SIG-M5 (cell line): ENCODE data around the gene AK1.

Experiments
- DNase-seq: peaks from one replicate; lab custom pipeline; 2025; lab: John Stamatoyannopoulos, UW

The AK1 gene, protein sequence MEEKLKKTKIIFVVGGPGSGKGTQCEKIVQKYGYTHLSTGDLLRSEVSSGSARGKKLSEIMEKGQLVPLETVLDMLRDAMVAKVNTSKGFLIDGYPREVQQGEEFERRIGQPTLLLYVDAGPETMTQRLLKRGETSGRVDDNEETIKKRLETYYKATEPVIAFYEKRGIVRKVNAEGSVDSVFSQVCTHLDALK

DNA sequence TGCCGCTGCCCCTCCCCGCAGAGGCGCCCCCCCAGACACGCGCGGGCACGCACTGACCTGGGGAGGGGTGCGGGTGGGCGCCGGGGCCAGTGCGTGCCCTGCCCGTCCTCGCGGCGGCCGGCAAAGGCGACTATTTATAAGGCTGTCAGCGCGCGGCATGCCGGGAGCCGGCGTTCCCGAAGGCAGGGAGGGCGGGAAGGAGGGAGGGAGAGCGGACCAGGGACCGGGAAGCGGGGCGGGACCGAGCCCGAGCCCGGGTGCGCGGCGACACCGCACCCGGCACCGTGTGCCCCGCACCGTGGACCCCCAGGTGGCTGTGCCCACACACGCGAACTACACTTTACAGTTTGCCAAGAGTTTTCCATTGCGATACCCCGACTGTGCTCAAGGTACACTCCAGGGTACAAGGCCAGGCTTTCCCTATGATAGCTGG is at the start of gene AK1:
TSS of gene AK1 (minus strand) at position 110 of the 433 bp plus-strand sequence. CDS start 3,058 bp downstream, outside the sequence.
- DNase-seq: no peak

DNA sequence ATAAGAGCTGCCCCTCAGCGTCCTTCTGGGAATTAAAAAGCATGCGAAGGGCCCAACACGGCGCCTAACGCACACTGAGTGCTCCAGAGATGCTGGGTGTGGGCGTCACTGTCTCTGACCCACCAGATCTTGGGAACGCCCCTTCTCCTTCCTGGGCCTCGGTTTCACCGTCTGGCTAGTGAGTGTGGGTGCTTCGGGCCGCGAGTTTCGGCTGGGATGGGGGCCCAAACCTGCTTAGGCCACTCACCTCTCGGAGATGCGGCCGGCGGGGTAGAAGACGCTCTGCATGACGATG is 49.4 kb upstream of the AK1 start:
- DNase-seq: no peak

DNA sequence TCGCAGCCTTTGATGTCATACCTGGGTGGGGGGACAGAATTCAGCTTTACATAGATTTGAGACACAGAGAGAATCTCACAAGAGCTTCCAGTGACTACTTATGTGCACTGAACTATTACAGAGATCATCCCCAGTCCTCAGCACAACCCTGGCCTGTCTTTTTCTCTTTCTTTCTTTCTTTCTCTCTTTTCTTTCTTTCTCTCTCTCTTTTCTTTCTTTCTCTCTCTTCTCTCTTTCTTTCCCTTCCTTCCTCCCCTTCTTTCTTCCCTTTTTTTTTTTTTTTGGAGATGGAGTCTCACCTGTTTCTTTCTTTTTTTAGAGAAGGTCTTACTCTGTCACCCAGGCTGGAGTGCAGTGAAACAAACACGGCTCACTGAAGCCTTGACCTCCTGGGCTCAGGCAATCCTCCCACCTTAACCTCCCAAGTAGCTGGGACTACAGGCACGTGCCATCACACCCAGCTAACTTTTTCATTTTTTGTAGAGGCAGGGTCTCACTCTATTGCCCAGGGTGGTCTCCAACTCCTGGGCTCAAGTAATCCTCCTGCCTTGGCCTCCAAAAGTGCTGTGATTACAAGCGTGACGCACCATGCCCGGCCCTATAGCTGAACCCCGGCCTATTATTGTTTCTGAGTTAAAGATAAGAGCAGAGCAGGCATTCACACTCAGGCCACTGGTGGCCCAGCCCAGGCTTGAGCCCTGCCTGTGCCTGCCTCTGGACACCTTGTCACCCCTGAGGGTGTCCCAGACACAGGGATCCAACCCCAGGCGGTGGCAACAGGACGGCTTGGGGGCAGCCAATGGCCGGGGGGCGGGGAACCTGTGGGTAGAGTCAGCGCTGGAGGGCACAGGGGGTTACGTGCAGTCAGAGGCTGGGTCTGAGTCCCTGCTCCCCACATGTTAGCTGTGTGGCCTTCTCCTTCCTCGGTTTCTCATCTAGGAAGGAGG is 48.8 kb upstream of the AK1 start:
- no peak for DNase-seq

DNA sequence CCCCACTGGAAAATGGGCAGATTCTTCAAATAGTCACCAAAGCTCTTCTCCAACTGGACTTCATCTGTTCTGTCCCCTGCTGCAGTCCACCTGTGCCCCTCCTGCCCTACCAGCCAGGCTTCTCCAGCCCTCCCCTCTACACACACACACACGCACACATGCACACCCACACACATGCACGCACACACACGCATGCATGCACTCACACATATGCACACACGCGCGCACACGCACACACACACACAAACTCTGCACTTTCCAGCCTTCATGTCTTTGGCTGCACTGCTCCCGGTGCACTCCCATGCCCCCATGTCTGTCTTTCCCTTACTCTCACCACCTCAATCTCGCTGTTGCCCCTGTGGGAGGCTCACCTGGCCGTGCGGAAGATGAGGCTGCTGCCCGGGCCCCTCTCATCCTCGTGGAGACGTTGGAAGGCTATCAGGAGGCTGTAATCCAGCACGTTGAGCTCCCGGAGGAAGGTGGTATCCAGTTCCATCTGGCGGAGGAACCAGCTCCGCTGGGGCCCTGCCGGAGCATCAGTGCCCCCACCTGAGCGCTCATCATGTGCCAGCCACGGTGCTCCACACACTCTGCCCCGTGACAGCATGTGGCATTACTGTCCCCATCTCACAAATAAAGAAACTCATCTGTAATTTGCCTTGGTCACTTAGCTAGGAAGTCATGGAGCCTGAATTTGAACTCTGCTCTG is 47.4 kb upstream of the AK1 start:
- DNase-seq: no peak

DNA sequence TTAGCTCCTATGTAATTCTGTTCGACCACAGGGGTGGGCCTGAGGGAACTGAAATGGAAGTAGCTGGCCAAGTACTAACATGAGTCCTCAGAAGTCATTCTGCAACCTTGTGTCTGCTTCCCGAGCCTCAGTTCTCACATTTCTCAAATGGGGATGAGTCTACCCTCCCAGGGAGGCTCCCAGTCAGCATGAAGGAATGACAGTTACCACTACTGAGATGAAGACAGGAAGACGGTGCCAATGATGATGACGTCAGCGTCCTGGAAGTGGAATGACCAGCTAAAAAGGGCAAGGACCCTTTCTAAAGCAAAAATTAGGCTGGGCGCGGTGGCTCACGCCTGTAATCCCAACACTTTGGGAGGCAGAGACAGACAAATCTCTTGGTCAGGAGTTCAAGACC is 46.3 kb upstream of the AK1 start:
- DNase-seq: no peak

DNA sequence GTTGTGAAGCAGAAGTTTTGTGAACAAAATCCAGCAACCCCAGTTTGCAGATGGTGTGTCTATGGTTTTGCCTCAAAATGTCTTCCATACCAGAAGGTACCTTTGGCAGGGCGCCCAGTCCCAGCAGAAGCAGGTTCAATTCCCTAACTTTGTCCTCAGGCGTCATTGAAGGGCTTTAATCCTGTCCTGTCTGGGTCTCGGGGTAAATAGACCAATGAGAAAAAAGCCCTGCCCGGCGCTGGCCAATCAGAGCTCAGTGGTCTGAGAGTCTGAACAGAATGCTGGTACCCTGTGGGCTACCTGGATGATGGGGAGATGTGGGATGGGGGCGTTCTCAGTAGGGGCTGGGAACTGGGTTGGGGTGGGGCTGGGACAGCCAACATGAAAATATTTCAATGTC is 45.6 kb upstream of the AK1 start:
- DNase-seq: no peak

DNA sequence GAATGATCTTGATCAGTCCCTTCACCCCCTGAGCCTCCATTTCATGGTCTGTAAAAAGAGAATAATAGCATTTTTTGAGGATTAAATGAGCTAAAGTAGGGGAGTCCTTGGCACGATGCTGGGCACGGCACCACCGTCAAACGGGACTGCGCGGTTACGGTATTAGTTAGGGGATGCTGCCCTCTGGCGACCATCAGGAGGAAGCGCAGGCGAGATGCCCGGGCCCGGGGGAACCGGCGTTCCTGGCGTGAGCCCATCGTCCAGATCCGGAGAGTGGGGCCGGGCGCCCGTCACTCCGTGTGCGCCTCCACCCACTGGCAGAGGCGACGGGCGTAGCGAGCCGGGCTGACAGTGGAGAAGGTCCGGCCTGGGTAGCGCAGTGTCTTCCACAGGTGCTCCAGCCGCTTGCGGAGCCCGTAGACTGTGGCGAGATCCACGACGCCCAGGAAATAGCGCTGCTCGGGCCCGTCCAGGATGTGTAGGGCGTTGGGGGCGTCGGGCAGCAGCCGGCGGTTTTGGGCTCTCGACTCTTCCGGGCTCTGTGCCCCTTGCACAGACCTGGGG is 44.2 kb upstream of the AK1 start:
- no peak for DNase-seq

DNA sequence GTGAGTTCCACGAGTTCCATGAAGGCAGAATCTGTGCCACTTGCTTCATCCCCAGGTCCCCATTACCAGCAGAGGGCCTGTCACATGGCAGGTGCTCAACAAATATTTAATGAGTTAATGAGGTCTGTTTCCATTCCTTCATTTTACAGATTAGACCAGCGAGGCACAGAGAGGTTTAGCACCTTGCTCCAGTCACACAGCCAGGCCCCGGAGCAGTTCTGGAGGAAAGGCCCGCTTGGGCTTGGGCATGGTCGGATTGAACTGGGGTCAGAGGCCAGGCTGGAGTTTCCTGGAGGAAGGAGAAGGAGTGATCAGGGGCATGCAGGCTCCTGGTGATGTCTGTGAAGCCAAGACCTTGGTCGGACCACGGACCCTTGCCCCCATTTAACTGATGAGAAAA is 43.3 kb upstream of the AK1 start:
- no peak for DNase-seq

DNA sequence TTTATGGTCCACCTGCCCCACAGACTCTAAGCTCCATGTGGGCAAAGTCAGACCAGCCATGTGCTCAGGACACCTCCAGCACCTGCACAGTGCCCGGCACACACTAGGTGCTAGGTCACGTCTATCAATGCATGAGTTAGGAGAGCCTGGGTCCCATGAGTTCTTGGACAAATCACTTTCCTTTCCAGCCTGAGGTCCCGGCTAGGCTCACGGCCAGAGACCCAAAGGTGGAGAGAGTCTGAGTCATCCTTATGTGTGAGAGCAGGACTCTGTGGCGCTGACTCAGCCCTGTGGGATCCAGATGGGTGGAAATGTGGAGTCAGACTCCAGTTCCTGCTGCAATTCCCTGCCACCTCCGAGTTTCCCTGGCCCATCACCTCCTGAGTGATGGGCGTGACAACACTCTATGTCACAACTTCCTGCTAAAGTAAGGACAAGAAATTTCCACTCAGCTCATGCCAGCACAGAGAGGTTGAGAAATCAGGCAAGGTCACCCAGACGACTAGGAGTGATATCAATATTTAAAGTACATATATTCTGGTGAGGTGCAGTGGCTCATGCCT is 41.9 kb upstream of the AK1 start:
- DNase-seq: no peak

DNA sequence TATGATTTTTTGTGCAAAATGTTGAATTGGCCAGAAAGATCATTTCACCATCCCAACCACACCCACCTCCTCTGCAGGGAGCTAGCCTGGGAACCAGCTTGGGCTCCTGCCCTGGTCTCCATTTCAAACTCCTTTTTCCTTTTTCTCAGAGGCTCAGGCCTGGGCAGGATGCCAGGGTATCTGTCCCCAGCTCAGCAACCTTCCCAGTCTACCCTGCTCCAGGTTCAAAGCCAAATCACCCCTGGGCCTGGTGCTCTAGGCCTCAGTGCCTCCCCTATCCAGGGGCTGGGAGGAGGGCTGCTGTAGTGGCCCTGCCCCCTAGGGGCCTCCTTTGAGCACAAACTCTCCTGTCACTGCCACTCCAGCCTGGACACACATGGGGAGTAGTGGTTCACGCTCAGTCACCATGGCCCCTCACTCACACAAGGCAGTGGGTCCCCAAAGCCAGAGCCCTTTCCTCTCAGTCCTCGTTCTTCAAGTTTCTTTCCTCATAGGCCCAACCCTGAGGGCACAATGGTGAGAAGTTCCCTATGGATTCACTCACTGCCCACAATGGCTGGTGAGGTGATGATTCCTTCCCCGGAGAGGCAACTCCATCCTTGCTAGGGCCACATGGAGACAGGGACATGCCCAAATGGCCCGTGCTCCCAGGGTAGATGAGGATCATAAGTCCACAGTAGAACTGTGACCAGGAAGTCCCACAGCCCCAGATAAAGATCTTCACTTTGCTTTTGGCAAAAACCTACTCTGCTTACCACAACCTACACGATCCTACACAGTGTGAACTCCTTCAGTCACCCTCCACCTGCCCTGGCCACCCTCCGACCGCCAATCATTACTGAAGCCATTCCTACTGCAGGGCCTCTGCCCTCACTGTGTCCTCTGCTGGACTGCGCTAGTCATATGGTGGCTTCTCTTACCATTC is 41.0 kb upstream of the AK1 start:
- DNase-seq: no peak

DNA sequence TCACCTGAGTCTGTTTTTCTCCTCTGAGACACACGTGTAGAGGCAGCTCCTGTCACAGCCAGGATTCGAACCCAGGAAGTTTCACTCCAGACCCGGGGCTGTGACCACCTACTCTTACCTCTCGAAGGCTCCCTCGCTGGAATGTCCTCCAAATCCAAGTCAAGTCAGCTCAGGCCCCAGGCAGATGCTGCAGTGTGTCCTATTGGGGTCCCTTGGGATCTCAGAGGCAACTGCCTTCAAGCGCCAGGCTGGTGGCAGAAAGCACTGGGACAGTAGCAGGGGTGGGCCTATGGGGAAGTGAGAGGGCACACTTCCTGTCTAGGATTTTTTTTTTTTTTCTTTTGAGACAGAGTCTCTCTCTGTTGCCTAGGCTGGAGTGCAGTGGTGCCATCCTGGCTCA is 40.1 kb upstream of the AK1 start:
- DNase-seq: no peak

DNA sequence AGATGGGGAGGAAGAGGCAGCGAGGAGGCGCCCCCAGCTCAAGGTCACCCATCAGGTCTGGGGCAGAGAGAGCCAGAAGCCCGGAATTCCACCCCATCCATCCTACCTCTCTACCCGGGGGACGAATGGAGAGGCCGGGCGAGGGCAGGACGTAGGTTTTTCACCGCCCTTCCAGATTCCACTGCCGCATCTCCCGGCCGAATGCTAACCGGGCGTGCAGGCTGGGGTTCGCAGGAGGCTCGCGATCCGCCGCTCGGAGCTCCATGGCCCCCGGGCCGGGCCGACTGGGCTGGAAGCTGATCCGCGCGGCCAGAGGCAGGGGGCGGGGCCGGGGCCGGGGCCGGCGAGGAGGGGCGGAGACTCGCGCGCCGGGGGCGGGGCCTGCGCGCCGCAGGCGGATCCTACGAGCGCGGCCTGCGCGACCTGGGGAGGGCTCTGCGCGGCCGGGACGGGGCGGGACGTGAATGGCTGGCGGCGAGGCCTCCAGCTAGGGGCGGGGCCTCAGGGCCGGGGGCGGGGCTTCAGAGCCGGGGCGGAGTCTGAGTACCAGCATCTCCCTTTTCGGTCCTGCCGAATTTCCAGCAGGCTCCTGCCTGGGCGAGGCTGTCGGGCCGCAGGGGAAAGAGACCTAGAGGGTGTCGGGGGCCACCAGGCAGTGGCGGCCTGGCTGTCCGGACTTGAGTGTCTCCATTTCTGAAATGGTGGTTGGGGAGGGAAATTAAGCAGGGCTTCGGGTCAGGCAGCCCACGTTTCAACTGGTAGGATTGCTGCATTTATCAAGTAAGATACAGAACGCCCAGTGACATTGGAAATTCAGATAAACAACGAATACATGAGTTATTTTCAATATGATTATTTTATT is 39.5 kb upstream of the AK1 start, which contains the start of gene ST6GALNAC4:
TSS of gene ST6GALNAC4 (minus strand) at position 322 of the 862 bp plus-strand sequence. CDS start 622 bp downstream, outside the sequence.
- no peak for DNase-seq

DNA sequence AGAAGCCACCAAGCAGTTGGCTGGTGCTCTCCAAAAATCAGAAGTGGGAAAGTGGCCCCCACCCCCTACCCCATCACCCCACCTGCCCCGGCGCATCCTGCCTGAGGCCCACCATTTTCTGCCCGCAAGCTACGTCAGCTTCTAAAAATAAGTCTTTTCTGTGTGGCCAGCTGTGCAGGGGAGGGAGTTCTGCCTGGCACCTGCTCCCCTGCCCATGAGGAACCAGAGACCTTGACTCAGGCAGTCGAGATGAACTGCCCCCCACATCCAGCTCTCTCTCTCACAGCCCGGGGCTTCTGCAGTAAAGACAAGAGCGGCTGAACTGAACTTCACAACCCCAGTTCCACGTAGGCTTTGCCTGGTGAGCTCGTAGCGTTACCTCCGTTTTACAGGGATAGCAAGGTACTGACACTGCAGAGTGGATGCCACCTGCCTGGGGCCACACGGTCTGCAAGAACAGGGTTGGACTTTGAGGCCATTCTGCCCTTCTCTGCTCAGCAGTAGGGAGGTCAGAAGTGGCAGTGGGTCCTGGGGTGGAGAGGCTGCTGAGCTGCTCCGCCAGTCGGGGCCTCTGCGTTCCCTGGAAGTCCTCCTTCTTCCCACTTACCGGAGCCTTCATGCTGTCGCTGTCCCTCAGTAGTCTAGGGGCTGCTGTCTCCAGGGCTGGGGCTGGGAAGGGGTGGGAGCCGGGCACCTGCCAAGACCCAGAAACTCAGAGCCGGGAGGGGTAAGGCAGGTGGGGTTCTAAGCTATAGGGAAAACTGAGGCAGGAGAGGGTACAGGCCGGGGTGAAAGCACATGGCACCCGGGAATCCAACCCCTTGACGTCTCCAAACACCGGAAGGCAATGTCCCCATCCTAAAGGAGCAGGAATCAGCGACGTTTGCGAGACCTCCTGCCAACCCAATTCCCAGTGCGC is 38.6 kb upstream of the AK1 start:
- no peak for DNase-seq

DNA sequence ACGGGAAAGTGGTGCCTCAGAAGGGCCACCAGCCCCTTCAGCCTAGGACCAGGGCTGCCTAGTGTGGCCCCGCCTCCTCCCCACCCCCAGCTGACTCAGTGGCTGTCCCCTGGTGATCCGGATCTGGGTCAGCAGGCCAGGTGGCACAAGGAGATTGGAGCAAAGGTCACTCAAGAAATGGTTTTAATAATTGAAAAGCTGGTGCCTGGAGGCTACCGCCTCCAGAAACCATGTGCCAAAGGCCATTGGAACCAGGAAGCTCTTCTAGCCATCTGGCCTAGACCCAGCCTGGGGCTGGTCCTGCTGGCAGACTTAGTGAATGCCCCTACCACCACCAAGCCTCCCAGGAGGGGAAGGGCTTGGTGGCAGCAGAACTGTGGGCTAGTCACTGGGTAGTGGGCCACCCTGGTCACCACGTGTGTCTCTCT is 37.9 kb upstream of the AK1 start:
- DNase-seq: no peak

DNA sequence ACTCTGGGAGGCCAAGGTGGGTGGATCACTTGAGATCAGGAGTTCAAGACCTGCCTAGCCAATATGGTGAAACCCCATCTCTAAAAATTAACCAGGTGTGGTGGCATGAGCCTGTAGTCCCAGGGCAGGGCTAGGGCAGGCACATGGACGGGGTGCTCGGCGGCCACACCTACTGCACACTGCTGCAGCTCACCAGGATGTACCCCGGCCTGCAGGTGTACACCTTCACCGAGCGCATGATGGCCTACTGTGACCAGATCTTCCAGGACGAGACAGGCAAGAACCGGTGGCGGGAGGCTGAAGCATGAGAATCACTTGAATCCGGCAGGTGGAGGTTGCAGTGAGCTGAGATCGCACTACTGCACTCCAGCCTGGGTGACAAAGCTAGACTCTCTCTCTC is 36.2 kb upstream of the AK1 start:
- DNase-seq: no peak

DNA sequence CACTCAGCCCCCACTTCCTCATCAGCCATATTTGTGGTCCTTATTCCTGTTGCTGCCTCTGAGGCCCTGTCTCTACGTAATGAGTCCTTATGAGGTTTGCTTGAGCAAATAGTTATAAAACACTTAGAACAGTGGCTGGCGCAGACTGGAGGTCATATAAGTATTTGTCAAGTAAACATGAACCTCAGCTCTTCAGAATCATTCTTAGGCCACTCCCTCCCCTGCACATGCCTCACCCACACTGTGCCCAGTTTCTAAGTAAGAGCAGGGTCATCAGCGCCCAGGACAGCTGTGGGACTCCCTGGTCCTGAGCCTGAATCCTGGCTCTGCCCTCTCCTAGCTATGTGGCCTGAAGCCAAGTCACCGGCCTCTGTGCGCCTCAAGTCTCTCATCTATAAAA is 35.4 kb upstream of the AK1 start:
- DNase-seq: no peak

DNA sequence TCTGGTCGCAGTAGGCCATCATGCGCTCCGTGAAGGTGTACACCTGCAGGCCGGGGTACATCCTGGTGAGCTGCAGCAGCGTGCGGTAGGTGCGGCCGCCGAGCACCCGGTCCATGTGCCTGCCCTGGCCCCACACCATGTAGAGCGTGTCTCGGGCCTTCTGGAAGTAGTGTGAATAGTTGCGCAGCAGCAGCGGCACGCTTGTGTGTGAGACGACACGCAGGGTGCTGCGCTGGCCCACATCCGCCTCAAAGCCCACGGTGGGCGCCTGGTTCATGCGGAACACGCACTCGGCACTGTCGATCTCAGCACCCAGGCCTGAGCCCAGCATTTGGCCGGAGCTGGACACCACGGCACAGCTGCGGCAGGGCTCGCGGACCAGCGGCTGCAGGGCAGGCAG is 34.8 kb upstream of the AK1 start:
- no peak for DNase-seq

DNA sequence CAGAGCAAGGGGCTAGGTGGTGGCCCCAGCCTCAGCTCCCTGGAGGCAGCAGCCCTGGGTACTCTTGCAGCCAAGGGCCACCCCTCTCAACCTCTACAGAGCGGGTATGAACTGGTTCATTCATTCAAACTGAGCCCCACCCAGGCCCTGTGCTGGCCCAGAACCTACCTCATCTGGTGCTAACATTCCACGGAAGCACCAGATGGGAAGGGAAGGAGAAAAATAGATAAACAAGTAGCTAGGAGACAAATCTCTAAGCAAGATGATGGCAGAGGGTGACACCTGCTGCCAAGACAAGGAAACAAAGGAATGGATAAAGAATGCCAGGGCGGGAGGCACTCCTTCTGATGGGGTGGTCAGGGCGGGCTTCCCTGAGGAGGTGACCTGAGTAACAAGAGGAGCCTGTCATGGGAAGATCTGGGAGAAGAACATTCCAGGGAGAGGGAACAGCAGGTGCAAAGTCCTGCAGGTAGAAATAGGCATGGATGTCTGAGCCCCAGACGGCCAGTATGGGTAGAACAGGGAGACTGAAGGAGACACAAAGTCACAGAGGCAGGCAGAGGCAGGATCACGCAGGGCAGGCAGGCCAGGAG is 33.2 kb upstream of the AK1 start:
- DNase-seq: no peak

DNA sequence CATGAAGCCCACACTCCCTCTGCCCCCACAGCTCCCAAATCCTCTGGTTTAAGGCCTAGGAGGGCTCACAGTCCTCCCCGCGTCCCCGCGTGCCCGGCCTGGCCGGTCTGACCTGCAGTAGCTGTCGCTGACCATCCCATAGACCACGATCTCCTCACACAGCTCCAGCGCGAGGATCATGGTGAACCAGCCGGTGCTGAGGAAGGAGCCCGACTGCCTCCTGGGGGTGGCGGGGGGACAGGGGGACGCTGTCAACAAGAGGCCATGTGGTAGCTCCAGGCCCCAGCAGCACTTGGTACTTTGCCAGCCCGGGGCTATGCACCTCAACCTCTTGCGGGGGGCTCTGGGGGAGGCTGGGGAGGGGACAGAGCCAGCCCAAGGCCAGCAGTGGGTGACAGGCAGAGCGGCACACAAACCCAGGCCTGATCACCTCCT is 32.4 kb upstream of the AK1 start:
- no peak for DNase-seq
